Esophagus squamous epithelium (tissue), 4 donors: ENCODE data around the gene RALGAPA1.

Experiments used
- CTCF ChIP-seq, 6 experiments: fragments of 450-650 bp in 4 of 6; fragments of 200-600 bp in 2 of 6; sonication (generic) in 2 of 6; IDR thresholded peaks; one replicate each; pipeline ENCODE4 v1.5.1; 2016 to 2019; ENCODE audit warnings: antibody characterized with exemption in 6 of 6, mild to moderate bottlenecking in 4 of 6, moderate library complexity in 4 of 6
- POLR2A ChIP-seq, 4 donors: fragments of 450-650 bp; IDR thresholded peaks; one replicate each; pipeline ENCODE4 v1.6.1; 2017; ENCODE audit warnings: antibody characterized with exemption in 4 of 4, mild to moderate bottlenecking in 4 of 4, moderate library complexity in 3 of 4

- TF ChIP-seq CTCF (IDR thresholded peaks at IDR 0.05), result no peak
- TF ChIP-seq POLR2A (IDR thresholded peaks at IDR 0.05), result no peak
These were observed 259.5 kb downstream of the RALGAPA1 start for GRCh38 chr14:35549551-35549950.
